Skin epidermis (tissue), 12 donors: ENCODE measurements around the gene KIAA0513.

Experiments used
- H3K27ac ChIP-seq, 21 experiments: fragments of 200-600 bp; sonication (generic) in 11 of 21; one replicate each; pipeline ENCODE4 v1.5.0; 2020; ENCODE audit warnings: mild to moderate bottlenecking in 3 of 21, inconsistent platforms in 2 of 21, moderate library complexity in 2 of 21
- H3K4me3 ChIP-seq, 7 experiments: fragments of 200-600 bp; sonication (generic) in 2 of 7; one replicate each; pipeline ENCODE4 v1.5.0; 2020; ENCODE audit warnings: inconsistent platforms in 2 of 7, mild to moderate bottlenecking in 2 of 7, moderate library complexity in 1 of 7

The KIAA0513 gene

DNA sequence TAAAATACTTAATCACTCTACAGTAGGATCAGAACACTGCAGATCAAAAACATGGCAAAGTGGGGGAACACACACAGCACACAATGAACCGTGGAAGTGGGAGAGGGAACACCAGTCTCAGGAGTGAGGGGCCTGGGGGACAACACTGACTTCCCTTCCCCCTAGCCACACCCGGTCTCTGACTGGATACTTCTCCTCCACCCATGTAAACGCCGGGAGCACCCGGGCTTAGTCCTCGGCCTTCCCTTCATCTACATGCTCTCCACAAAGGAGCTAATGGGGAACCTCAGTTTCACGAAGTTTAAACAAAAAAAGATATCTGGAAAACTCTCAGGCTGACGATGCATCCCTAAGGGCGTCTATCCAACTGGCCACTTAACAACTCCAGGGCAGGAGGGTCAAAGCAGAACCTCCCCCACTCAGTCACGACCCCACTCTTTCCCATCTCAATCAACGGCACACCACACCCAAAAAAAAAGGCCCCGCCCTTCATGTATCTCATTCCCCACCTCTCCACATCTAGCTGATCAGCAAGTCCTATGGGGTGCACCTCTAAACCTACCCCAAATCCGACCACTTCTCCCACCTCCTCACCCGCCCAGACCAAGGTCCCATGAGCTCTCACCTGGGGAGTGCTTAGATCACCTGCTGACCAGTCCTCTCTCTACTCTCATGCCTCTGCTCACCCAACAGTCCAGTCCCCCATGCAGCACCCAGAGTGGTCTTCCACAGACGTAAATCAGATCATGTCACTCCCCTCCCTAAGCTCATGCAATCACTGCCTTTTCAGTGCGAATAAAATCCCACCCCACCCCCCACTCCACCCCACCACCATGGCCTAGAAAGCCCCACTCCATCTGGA, 23.6 kb upstream of the KIAA0513 start:
- Histone ChIP-seq H3K27ac (peak overlapping the region in 19 of 21 experiments; percentile 20 to 78 (median 62)), H3K4me3 (no peak overlapping the region)

DNA sequence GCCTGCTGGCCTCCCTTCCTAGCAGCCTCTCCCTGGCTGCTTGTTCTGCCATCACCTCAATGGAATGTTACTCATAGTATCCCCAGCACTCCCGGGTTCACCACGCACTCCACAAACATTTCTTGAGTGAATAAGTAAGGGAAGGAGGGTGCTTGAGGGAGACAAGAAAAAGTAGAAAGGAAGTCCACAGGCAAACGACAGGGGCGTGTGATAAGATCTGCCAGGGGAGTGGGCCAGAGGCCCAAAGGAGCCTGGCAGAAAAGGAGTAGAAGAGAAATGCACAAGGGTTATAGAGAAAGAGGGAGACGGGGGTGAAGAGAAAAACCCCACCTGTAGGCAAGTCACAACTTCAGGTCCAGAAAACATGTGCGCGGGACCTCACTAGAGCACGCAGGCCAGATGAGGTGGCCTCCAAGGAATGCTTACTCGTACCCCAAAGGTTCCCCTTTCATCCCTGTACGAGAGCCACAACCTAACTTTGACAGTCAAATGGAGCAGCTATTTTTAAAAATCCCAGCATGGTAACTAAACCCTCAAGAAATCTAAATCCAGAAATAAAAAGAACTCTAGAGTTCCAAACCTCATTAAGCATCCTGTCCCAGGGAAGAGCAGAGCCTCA, 22.9 kb upstream of the KIAA0513 start:
- Histone ChIP-seq H3K4me3 (no peak overlapping the region), H3K27ac (peak overlapping the region in 18 of 21 experiments; percentile 18 to 78 (median 61))

DNA sequence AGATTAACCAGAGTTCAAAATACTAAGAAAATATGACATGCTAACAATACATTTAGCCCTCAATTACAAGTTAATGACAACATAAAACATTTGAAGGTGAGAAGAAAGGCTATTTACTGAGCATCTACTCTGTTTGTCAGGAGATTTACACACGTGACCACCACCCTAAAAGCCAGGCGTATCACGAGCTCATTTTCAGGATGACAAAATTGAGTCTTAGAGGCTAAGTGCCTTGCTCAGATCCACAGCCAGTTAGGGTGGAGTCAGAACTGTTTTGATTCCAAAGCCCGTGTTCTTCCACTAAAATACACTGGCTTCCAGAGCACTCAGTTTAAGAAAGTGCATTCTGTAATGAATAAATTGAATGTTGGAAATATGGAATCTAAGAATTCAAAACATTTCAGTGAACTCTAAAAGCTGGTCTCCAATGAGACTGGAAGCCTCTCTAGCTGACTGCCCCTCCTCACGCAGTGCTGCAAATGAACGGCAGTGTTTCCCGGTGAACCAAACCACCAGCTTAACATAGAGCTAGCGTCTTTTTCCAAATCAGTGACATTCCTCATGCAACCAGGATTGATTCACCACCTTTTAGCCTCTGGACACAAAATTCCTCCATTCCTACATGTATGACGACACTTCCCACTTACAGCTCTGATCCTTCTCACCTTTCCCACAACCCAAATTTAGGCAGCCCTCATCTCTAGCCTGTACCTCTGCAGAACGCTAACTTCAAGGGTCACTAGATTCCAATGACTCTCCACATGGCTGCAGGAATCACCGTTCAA, 22.1 kb upstream of the KIAA0513 start:
- peak overlapping the region in 14 of 21 experiments; percentile 9 to 78 (median 64) for H3K27ac ChIP-seq
- H3K4me3 ChIP-seq, result no peak overlapping the region

DNA sequence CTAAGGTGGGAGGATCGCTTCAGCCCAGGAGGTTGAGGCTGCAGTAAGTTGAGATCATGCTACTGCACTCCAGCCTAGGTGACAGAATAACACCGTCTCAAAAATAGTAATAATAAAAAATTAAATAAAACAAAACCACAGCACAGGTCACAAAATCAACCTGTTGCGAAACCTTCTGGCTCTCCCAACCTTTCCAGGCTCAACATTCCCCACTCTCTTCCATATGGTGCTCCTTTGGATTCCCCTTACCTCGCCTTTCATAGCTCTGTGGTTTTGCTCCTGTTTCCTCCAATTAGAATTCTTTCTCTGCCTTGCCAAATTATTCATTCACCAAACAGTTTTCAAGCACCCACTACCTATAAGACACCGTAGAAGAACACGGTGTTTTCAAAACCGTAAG, 21.0 kb upstream of the KIAA0513 start:
- Histone ChIP-seq H3K4me3 (no peak overlapping the region), H3K27ac (peak overlapping the region in 1 of 21 experiments; percentile 19)

DNA sequence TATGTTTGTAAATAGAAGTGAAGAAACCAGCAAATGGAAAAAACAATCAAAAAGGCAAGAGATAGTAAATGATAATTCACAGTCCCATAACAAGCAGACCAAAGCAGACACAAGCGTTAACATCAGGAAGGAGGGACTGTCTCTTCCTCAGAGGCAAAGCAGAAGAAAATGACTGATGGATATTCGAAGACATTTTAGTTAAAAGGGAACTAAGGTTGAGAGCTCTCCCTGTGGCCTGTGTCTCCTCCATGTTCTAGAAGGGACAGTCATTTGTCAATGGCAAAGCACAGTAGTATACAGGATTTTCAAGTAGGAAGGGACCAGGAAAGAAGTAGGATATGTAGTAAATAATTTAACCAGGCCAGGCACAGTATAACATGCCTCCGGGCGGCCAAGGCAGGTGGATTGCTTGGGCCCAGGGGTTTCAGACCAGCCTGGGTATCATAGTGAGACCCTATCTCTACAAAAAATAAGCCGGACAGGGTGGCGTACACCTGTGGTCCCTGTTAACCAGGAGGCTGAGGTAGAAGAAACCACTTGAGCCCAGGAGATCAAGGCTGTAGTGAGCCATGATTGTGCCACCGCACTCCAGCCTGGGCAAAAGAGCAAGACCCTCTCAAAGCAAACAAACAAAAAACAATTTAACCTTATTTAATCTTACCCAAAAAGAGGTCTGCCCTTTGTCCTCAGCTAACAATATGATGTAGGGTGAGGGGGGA, 19.9 kb upstream of the KIAA0513 start:
- Histone ChIP-seq H3K4me3 (no peak overlapping the region), H3K27ac (peak overlapping the region in 4 of 21 experiments; percentile 10 to 42 (median 32))

DNA sequence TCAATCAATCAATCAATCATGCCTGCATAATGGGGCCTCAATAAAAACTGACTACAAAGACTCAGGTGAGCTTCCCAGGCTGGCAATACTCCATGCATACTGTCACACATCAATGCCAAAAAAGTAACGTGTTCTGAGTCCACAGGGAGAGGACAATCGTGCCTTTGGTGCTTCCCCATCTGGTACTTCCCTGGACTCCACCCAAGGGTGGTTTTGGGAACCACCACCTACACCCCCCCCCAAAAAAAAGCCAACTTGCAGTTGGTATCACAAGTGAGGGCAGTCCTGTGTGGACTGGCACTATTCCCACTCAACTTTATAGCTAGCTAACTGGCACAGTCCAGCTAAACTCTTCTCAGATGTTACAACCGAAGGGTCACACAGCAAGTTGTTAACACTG, 19.3 kb upstream of the KIAA0513 start:
- Histone ChIP-seq H3K27ac (peak overlapping the region in 5 of 21 experiments; percentile 4 to 59 (median 37)), H3K4me3 (no peak overlapping the region)

DNA sequence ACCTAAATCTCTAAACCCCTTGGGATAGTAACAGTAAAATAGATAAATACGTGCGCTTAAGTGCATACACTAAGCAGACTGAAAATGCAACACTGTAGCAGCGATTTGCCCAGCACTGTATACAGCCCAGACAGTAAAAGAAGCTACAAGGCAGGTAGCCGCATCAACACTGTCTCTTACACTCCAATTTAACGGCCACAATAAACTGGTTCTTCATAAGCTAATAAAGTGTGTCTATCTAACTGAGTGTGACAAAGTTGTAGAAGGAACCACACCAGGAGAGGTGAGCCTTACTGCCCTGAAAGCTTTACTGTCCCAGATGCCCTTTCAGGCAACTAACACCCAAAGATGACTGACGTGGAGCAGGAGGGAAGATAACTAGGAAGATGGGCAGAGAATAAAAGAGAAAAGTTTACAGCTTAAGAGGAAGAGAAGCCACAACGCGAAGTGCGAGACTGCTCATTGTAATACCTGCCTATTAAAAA, 17.1 kb upstream of the KIAA0513 start:
- Histone ChIP-seq H3K4me3 (peak overlapping the region; percentile 72 to 92 (median 86)), H3K27ac (peak overlapping the region in 20 of 21 experiments; percentile 92 to 99 (median 97))

DNA sequence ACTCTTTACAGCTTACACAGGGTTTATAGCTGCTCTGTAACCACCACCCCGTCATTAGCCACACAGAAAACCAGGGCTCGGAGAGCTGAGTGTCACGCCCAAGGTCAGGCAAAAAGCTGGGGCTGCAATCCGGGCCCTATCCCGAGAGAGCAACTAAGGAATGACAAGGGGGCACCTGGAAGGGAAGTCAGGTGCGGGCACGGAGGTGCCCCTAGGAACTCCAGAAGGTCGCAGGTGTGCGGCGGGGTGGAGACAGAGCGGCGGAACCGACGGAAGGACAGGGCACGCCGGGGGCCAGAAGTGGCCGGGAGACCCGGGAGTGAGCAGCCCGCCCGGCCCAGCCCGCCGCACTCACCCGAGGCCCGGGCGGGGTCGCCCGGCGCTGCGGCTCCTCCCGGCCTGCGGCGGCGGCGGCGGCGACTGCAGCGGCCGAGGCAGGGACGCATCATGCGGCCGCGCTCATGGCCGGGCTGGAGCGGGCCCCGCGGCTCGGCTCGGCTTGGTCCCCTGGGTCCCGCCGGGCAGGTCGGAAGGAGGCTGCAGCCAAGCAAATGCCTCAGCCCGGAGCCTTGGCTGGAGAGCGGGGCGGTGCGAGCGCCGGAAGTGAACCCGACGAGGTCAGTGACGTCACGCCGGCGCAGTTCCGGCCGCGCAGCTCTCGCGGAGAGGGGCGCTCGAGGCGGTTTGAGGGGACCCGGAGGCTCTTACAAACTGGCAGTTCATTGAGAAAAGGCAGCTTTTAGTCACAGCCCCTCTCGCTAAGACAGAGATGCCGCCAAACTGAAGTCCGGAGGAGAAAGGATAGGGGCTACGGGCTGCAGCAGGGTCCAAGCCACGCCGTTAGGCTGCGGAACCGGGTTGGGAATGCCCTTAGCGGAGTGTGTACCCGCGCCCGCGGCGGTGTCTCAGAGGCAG, 16.4 kb upstream of the KIAA0513 start, which contains the start of gene ZDHHC7:
Gene ZDHHC7 (minus strand): TSS at position 605 of the 915 bp plus-strand sequence. CDS start 20,917 bp downstream, outside the sequence.
- peak within 1 kb of the TSS; percentile 72 to 92 (median 86) for H3K4me3 ChIP-seq
- H3K27ac ChIP-seq, result peak within 1 kb of the TSS; percentile 75 to 99 (median 97)

DNA sequence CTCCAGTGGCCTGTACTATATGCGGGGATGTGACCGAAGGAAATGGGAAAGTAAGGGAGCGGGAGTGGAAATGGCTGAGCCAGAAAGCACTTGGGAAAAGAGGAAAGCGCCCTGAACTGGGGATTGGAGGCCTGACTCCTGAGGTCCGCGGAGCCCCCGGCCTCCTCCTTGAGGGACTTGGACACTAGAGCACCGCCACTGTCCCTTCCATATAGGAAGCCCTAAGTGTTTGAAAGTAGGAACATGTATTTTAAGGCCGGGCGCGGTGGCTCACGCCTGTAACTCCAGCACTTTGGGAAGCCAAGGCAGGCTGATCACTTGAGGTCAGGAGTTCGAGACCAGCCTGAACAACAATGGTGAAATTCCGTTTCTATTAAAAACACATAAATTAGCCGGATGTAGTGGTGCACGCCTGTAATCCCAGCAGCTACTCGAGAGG, 15.7 kb upstream of the KIAA0513 start:
- peak overlapping the region; percentile 72 to 92 (median 86) for H3K4me3 ChIP-seq
- H3K27ac ChIP-seq, result peak overlapping the region; percentile 75 to 99 (median 97)

DNA sequence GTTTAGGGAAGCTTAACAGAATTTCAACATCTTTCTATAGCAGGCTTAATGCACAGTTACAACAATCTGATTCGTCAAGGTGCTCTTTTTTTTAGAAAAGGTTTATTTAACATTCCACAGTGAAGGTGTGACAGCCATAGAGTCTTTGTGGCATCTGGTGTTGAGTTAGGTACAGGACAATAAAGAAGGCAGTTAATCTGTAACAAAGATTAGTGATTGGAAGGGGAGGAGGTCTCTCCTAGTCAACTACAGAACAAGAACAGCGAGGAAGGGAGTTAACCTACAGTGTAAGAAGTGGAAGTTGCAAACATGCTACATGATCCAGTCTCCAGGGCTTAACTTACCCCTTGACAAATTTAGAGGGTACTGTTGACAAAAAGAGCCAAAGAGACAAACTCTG, 13.3 kb upstream of the KIAA0513 start:
- H3K27ac ChIP-seq, result no peak overlapping the region

DNA sequence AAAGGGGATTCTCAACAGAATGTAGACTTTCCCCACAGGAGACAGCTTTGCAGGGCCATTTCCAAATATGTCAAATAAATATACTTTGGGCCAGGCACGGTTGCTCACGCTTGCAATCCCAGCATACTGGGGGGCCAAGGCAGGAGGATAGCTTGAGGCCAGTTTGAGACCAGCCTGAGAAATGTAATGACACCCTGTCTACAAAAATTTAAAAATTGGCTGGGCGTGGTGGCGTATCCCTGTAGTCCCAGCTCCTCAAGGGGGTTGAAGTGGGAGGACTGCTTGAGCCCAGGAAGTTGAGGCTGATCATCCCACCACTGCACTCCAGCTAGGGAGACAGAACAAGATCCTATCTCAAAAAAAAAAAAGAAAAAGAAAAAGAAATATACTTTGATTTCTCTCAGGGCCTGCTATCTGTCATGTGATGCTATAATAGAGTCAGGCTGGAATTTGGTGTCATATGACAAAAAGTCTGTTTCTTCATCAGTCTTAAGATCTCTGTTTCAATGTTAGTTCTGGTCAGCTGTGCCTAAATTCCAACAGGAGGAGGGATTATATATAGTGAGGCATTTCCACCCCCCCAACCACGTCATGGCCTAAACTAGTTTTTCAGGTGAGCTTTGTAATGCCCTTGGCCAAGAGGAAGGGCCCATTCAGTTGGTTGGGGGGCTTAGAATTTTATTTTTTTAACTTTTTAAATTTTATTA, 12.0 kb upstream of the KIAA0513 start:
- H3K27ac ChIP-seq, result no peak overlapping the region
- H3K4me3 ChIP-seq, result no peak overlapping the region

More for the DNA sequence above, 13.3 kb upstream of the KIAA0513 start:
- no peak overlapping the region for H3K4me3 ChIP-seq

DNA sequence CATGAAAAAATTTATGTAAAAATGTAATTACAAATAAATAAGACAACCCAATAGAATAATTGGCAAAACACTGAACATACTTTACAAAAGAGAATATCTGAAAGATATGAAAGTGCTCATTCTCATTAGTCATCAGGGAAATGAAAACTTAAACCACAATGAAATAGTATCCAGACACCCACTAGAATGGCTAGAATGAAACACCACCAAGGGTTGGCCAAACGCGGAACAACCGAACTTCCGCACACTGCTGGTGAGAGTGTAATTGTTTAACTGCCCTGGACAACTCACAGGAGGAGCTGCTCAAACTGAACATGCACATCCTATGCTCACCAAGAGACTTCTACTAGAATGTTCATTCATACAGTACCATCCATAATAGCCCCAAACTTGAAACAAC, 10.4 kb upstream of the KIAA0513 start:
- Histone ChIP-seq H3K4me3 (no peak overlapping the region), H3K27ac (peak overlapping the region in 2 of 21 experiments; percentile 14 to 41)

DNA sequence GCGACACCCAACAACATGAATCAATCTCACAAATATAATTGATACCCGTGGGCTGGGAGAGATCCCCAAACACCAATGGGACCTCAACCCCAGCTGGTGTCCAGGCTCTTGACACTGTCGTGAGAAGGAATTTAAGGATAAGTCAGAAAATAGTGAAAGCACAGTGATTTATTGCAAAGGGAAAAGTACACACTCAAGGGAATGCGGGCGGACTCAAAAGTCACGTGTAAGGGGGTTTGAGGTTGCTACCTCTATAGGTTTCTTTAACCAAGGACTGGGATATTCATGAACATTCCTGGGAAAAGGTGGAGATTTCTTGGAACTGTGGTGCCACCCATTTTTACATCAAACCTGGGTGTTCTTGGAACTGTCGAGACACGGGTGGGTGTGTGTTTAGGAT, 10.0 kb upstream of the KIAA0513 start:
- H3K4me3 ChIP-seq, result no peak overlapping the region
- H3K27ac ChIP-seq, result no peak overlapping the region

DNA sequence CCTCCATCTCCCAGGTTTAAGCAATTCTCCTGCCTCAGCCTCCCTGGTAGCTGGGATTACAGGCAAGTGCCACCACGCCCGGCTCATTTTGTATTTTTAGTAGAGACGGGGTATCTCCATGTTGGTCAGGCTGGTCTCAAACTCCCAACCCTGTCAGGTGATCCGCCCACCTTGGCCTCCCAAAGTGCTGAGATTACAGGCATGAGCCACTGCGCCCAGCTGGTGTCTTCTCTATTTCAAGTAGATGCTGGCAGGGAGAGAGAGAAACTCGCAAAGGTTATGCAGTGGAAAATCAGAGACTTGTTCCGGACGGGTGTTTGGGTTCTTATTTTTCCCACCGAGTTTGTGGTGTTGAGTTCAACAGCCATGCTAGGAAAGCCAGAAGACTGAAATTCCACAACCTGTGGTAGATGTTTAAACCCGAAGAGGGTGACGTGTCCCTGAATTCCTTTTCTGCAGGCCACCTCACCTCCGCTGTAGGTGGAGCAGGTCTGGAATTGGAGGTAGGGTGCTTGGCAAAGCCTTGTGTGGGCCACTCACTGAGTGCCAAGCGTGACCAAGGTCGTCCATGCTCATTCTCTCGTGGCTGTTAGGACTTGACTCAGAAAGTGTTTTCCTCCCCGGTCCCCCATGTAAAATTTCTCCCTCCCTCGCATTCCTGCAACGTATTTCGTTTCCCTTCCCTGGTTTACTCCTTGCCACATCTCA, 8.9 kb upstream of the KIAA0513 start:
- Histone ChIP-seq H3K27ac (no peak overlapping the region), H3K4me3 (no peak overlapping the region)

DNA sequence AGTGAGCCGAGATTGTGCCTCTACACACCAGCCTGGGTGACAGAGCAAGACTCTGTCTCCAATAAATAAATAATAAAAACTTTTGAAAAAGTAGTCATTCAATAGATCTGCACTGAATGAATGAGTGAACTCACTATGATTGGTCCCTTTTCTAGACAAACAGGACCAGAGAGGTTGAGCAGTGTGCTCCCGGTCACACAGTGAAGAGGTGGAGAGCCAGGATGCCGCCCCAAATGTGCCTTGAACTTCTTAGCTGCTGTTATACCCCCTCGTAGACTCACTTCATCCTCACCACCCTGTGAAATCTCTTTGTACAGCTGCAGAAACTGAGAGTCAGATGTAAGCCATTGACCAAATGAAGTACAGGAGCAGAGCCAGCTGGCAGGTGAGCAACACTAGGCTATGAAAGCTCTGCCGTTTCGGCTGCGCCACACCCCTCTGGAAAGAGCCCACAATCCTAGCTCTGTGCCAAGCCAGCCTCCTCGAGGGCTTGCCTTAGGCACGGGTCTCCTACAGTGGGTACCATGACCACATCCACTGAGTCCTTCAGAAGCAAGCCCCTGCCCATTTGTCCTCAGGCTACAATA, 7.8 kb upstream of the KIAA0513 start:
- Histone ChIP-seq H3K4me3 (no peak overlapping the region), H3K27ac (no peak overlapping the region)
